ENCODE measurements around the gene UST.
"Not testable (repeated sequence)": the region's sequence is repeated elsewhere in the genome, so short reads cannot be mapped to it uniquely, and the experiment has no call there.

The UST gene

DNA sequence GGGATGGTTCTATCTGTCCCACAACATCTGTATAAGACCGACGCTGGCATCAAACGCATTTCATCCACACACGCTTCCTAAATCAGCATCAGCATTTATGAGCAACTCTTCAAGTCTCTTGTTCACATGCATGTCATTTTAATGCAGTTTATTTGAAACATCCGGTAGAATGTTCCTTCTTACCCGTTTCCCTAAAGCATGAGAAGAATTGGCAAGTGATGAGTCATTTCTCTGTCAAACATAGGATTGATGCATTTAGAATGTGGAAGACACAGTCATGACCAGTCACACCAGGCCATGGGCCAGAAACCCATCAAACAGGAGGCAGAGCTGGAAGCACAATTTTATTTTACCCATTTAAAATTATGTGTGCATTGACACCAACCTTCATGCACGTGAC lies 122.8 kb downstream of the UST start:
- no peak for DNase-seq (ENCODE audit: low read depth)

DNA sequence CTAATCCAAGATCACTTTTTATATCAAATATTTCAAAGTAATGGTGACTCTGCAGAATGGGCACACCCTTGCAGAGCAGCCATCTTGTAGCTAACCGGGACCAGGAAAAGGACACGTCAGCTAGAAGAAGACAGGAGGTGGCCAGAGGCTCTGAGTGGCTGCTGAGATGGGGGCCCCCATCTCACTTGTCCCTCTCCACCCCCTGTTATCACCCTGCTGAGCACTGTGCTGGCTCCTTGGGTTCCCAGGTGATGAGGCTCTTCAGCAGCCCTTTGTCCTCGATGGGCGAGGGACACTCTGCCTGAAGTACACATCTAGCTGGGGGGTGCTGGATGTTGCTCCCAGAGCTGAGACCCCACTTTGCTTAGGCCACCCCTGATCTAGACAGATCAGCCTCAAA lies 126.3 kb downstream of the UST start:
- no peak for DNase-seq (ENCODE audit: low read depth)

- DNase-seq (ENCODE audit: low read depth): no peak
Measured at GRCh38 chr6:148873868-148874267, 127.0 kb downstream of the UST start.

- no peak for DNase-seq (ENCODE audit: low read depth)
Measured at GRCh38 chr6:148874698-148875293, 128.0 kb downstream of the UST start.

- no peak for DNase-seq (ENCODE audit: low read depth)
Measured at GRCh38 chr6:148878683-148879082, 131.9 kb downstream of the UST start.

GRCh38 chr6:148880742-148881141 lies 133.9 kb downstream of the UST start:
- not testable (repeated sequence) for DNase-seq (ENCODE audit: low read depth)

DNA sequence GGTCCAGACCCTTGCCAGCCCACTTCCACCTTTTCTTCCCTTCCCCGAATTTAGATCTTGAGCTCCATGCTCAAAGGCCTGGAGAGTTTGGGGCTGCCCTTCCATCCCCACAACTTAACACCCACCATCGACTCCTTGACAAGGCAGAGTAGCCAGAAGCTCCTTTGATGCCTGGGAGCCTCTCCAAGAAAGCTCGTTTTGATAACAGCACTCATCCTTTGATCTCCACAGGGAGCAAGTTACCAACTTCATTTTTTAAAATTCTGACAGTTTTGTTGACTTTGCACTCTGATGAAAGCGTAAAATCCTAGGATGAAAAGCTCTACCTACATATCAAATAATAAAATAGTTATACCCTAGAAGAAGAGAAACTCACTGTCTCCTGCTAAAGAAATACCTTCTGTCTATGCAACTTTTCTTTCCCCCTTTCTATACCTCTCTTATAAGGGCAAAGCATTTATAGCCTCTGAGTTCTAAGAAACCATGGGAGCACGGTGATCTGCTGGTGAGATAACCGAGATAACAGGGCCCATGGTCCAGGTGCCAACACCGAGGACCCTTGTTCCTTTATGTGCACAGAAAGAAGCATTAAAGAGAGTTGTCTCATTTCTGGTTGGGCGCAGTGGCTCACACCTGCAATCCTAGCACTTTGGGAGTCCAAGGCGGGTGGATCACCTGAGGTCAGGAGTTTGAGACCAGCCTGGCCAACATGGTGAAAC lies 134.9 kb downstream of the UST start:
- DNase-seq (ENCODE audit: low read depth): no peak

GRCh38 chr6:148883270-148883669 lies 136.4 kb downstream of the UST start:
- no peak for DNase-seq (ENCODE audit: low read depth)

DNA sequence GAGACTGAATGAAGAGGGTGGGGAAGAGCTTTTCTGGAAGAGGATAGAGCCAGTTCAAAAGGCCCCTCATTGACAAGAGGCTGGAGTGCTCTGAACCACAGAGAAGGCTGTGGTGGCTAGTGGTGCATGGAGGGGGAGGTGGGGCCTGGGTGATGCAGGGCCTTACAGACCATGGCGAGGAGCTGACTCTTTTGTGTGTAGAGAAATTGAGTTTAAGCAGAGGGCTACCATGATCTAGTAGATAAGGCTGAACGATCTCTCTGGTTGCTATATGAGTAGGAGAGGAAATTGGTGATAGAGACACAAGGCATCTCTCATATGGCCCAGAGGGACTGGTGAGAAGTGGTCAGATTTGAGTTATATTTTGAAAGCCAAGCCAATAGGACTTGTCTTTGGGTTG lies 137.6 kb downstream of the UST start:
- DNase-seq (ENCODE audit: low read depth): no peak

DNA sequence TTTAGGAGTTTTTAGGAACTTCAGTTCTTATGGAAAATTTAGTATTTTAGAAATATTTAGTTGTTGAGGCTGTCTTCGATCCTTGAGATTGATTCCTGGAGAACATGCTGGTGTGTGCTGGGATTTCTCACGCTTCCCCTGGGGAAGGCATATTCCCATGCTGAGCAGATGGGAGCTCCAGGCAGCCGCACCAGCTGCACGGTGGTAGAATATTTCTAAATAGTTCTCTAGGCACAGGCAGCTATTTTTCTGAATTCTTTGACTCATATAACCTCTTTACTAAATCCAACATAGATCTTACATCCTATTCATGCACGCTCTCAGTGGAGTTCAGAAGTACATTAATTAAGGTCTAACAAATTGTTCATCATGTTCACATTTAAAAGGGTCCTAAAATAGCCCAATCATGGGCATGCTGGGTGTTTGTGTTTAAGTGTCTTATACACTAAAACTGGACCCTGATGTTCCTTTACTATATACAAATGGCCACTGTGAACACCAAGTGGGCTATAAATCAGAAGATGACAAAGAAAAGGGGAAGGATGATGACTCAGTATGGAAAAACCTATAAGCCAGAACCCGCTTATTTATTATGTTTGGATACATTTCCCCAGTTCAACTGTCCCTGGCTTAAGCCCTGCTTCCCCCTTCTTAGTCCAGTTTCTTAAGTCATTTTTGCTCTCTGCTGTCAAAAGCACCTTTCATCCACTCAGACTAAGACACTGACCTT lies 138.5 kb downstream of the UST start:
- DNase-seq (ENCODE audit: low read depth): no peak

DNA sequence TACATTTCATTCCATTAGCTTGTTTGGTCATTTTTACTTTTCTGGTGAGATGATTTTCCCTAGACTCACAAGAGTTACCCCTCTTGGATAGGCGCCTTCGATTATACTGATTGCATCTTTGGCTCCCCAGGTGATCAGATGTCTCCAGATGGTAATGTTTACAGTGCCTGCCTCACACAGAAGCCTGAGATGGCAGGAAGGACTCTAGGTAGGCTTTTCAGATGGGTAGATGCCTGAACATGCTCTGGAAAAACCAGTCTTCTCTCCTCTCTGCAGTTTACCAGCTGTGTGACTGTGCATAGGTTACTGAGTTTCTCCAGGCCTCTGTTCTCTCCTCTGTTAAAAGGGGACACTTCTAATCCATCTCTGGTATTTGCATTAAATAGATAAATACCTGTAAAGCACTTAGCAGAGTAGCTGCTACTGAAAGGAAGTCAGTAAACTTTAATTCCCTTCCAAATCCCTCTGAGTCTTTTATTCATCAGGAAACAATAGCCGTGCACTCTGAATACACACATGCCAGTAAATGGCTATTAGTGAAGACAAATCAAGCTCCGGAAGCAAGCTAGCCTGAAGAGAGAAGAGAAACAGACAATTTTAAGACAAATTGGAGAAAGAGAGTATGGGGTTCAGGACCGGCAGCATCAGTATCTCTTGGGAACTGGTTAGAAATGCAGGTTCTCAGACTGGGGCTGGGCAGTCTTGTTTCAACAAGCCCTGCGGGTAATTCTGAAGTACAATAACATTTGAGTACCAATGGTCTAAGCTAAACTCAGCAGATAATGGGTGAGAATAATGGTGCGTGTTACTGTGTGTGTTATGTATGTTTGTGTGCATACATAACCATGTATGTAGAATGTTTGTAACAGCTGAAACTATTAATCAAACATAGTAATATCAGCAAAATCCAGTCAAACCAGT lies 139.4 kb downstream of the UST start:
- DNase-seq (ENCODE audit: low read depth): no peak

GRCh38 chr6:148887181-148887580 lies 140.4 kb downstream of the UST start:
- DNase-seq (ENCODE audit: low read depth): no peak

DNA sequence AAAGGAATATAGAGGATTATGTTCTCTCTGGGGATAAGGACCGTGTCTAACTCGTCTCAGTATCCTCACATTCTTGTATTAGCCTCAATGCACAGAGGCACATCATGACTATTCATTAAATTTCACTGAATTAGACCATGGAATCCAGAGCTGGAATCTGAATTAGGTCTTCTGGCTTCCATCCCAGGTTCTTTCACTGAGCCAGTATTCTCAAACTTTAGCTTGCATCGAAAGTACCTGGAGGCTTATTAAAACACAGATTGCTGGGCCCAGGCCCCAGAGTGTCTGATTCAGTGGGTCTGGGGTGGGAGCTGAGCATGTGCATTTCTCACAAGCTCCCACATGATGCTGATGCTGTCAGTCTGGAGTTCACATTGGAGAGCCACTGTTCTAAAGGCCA lies 142.0 kb downstream of the UST start:
- DNase-seq (ENCODE audit: low read depth): no peak

GRCh38 chr6:148890096-148890495 lies 143.3 kb downstream of the UST start:
- DNase-seq (ENCODE audit: low read depth): no peak

GRCh38 chr6:148890652-148891404 lies 144.0 kb downstream of the UST start:
- DNase-seq (ENCODE audit: low read depth): no peak

DNA sequence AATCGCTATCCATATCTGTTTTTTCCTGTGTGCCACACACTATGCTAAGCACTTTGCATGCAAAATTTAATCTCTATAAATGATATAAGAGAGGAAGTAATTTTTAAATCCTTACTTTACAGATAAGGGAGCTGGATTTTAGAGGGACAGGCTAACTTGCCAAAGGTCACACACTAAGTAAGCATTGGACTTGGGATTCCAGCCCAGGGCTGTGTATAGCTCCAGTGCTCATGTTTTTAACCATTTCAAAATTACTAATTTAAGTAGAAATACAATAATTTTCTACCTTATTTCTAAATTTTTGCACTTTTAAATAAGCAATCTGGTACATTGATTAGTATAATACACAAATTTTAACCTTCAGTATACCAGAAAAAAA lies 144.6 kb downstream of the UST start:
- DNase-seq (ENCODE audit: low read depth): no peak

- DNase-seq (ENCODE audit: low read depth): no peak
Measured at GRCh38 chr6:148892247-148892646, 145.4 kb downstream of the UST start.

DNA sequence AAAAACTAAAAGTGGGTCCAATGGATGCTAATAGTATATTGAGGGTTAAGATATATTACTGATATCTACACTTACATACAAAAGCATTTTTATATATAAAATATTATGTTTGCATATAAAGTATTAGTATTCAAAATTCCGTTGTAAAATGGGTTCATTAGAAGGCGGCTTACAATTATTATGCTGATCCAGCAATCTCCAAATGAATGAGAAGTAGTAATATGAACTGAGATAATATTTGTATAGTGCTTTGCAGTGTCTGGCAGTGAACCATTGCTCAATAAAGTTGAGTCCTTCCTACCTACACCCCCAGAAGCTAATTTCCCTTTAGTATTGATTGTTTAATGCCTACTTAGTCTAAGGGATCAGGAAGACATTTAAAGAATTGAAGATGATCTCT lies 146.2 kb downstream of the UST start:
- DNase-seq (ENCODE audit: low read depth): no peak

DNA sequence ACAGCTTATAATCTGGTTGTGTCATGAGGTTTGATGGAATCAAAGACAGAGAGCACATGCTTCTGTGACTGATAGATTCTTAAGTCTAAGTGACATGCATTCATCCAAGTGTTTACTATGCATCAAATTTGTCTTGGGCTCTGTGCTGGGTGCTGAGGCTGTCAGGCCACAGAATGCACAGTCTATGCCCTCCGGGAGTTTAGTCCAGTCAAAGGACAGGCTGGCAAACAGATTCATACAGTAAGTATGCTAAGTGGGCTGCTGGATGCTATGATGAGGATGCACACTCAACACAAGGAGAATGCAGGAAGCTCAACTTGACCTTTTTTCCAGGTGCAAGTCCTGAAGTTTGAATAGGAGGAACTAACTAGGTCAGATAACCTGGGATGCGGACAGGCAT lies 146.7 kb downstream of the UST start:
- DNase-seq (ENCODE audit: low read depth): no peak

- DNase-seq (ENCODE audit: low read depth): no peak
Measured at GRCh38 chr6:148898376-148899014, 151.7 kb downstream of the UST start.

Measured in stimulated activated CD4-positive, alpha-beta T cell treated with anti-CD3 and anti-CD28 coated beads, Interleukin-2, amount 100 ng/mL, for 4 hours (primary cell).